Measurements from ENCODE around the gene EN2.

Gene EN2

GRCh38 chr7:155451840-155452239 lies 6.1 kb upstream of the EN2 start:
- DNase-seq = no peak

- DNase-seq = no peak
Observed at GRCh38 chr7:155452505-155453295, 5.2 kb upstream of the EN2 start.

- DNase-seq = no peak
Observed at GRCh38 chr7:155453296-155454182, 4.4 kb upstream of the EN2 start.

- DNase-seq = no peak
Observed at GRCh38 chr7:155454183-155455112, 3.5 kb upstream of the EN2 start.

GRCh38 chr7:155455132-155455693 lies 2.7 kb upstream of the EN2 start:
- no peak for DNase-seq

- DNase-seq = no peak
Observed at GRCh38 chr7:155455776-155456737, 1.9 kb upstream of the EN2 start.

GRCh38 chr7:155456738-155457543 lies 988 bp upstream of the EN2 start:
- DNase-seq = no peak

- no peak for DNase-seq
Observed at GRCh38 chr7:155457544-155458110, 302 bp upstream of the EN2 start.

- DNase-seq = no peak
Observed at GRCh38 chr7:155458878-155459699, 1.2 kb downstream of the EN2 start.

GRCh38 chr7:155459700-155460461 lies 2.0 kb downstream of the EN2 start:
- no peak for DNase-seq

GRCh38 chr7:155460926-155461613 lies 3.1 kb downstream of the EN2 start:
- no peak for DNase-seq

- no peak for DNase-seq
Observed at GRCh38 chr7:155461631-155462030, 3.7 kb downstream of the EN2 start.

- DNase-seq = no peak
Observed at GRCh38 chr7:155462163-155462735, 4.3 kb downstream of the EN2 start.

- DNase-seq = no peak
Observed at GRCh38 chr7:155463114-155463811, 5.3 kb downstream of the EN2 start.

GRCh38 chr7:155464183-155464582 lies 6.3 kb downstream of the EN2 start:
- no peak for DNase-seq

GRCh38 chr7:155464948-155465739 lies 7.2 kb downstream of the EN2 start:
- no peak for DNase-seq
